OCI-LY7 (cell line): Measurements from ENCODE around the gene MFAP4. TPM values are rescaled to one million over a fixed set of nuclear protein-coding genes. Genes with fewer than 3 reads are reported as not detected.
A peak's percentile ranks its signal among the peaks of the same experiment; 100 is the strongest.

ENCODE experiments used
- BruUV-seq: library from RNA; stranded (reverse); fragments of 400-500 nt; replicated peaks from 2 replicates; lab custom pipeline; 2021; lab: Mats Ljungman, UMichigan
- CTCF ChIA-PET: fragments of 300-600 bp; sonication (Branson Sonifier 250); formaldehyde crosslinking; loops from one replicate; lab custom pipeline; 2022; ENCODE audit warnings: antibody characterized with exemption; ENCODE audit not compliant: unreplicated experiment; lab: Charles Lee
- POLR2A ChIA-PET: fragments of 300-600 bp; sonication (Branson Sonifier 250); formaldehyde crosslinking; loops from one replicate; lab custom pipeline; 2022; ENCODE audit warnings: antibody characterized with exemption; lab: Charles Lee
- DNase-seq: peaks from one replicate; pipeline ENCODE4 v3.0.0-alpha.2; 2015; ENCODE audit warnings: low spot score
- H2AFZ ChIP-seq: fragments of 200-600 bp; sonication (generic), shearing (Covaris generic); 2 replicates; pipeline ENCODE4 v1.6.1; 2014; ENCODE audit warnings: mild to moderate bottlenecking, antibody characterized with exemption, low read length, moderate library complexity
- H3K27ac ChIP-seq: fragments of 200-600 bp; sonication (generic); 2 replicates; pipeline ENCODE4 v1.5.1; 2014; ENCODE audit warnings: mixed run types, low read depth, mild to moderate bottlenecking, moderate library complexity, low read length, inconsistent platforms; ENCODE audit not compliant: poor library complexity, severe bottlenecking
- H3K36me3 ChIP-seq: fragments of 200-600 bp; sonication (generic); 2 replicates; pipeline ENCODE4 v1.6.1; 2014; ENCODE audit warnings: mild to moderate bottlenecking, antibody characterized with exemption, low read length, moderate library complexity, mixed read lengths; ENCODE audit not compliant: insufficient read depth
- H3K4me1 ChIP-seq: fragments of 200-600 bp; sonication (generic); 2 replicates; pipeline ENCODE4 v1.5.1; 2014; ENCODE audit warnings: mild to moderate bottlenecking, low read length; ENCODE audit not compliant: insufficient read depth, poor library complexity, severe bottlenecking
- H3K4me2 ChIP-seq: fragments of 200-600 bp; sonication (generic); 2 replicates; pipeline ENCODE4 v1.6.1; 2014; ENCODE audit warnings: mild to moderate bottlenecking, low read length
- H3K4me3 ChIP-seq: fragments of 200-600 bp; sonication (generic); 2 replicates; pipeline ENCODE4 v1.5.1; 2014; ENCODE audit warnings: mild to moderate bottlenecking, low read depth, low read length; ENCODE audit not compliant: poor library complexity, severe bottlenecking
- H3K79me2 ChIP-seq: fragments of 200-600 bp; sonication (generic); 2 replicates; pipeline ENCODE4 v1.6.1; 2016; ENCODE audit warnings: low read depth, mild to moderate bottlenecking, low read length, moderate library complexity, mixed read lengths; ENCODE audit not compliant: insufficient read depth
- H3K9me2 ChIP-seq: fragments of 200-600 bp; sonication (generic); 2 replicates; pipeline ENCODE4 v1.6.1; 2016; ENCODE audit warnings: mild to moderate bottlenecking, low read length, mixed read lengths; ENCODE audit not compliant: insufficient read depth
- H3K9me3 ChIP-seq: fragments of 200-600 bp; sonication (generic); 2 replicates; pipeline ENCODE4 v1.6.1; 2014; ENCODE audit warnings: mild to moderate bottlenecking, mixed run types, low read length, mixed read lengths
- H4K20me1 ChIP-seq: fragments of 200-600 bp; sonication (generic); 2 replicates; pipeline ENCODE4 v1.6.1; 2014; ENCODE audit warnings: mild to moderate bottlenecking, antibody characterized with exemption, low read length, moderate library complexity, mixed read lengths; ENCODE audit not compliant: insufficient read depth
- CTCF ChIP-seq: fragments of 200-600 bp; sonication (generic); conservative IDR thresholded peaks from 2 replicates; pipeline ENCODE4 v1.5.1; 2014; ENCODE audit warnings: mild to moderate bottlenecking, antibody characterized with exemption, low read length, moderate library complexity, mixed read lengths
- EZH2phosphoT487 ChIP-seq: fragments of 200-600 bp; sonication (generic); IDR thresholded peaks from 2 replicates; pipeline ENCODE4 v1.6.1; 2018; ENCODE audit warnings: low read depth, borderline replicate concordance, mild to moderate bottlenecking, mixed run types, antibody characterized with exemption, low read length, moderate library complexity, mixed read lengths
- intact Hi-C: fragments of 100-400 bp; cut with micrococcal nuclease; formaldehyde crosslinking; loops from one replicate; pipeline ENCODE4 v1.10.0; 2022; ENCODE audit not compliant: unreplicated experiment
- total RNA-seq, 2 experiments: library from RNA; depleted of rRNA in 1 of 2; stranded (reverse); fragments of >200 nt in 1 of 2; shearing (Covaris generic) in 1 of 2; gene quantifications; 2 replicates each; pipeline ENCODE4 v1.2.3, GENCODE V29; 2014 to 2022

Gene MFAP4
- total RNA-seq, 2 experiments from 2014 or later: 0.65 TPM; not detected in 1

GRCh38 chr17:19377602-19378415 is 9.2 kb downstream of the MFAP4 start:
- Histone ChIP-seq H3K27ac (peak overlapping the region; percentile 70), H3K9me3 (no peaks in the 10 kb centered on the region), H3K4me1 (peaks cover 22% of the 10 kb centered on the region), H2AFZ (peak overlapping the region; percentile 88), H3K79me2 (peaks cover 7% of the 10 kb centered on the region; the same call in 1 of the 2 replicates), H3K4me2 (peak overlapping the region; percentile 94), H4K20me1 (no peaks in the 10 kb centered on the region), H3K9me2 (no peaks in the 10 kb centered on the region), H3K36me3 (peaks cover 30% of the 10 kb centered on the region; the same call in 1 of the 2 replicates), H3K4me3 (peak overlapping the region; percentile 84)
- DNase-seq: peak; percentile 98
- no TSS peak for BruUV-seq
- ChIA-PET POLR2A (interaction anchor here (0.5 to 2.3 kb wide), 19 partner anchors 9 to 752 kb away, joined by 3 to 19 read pairs (median 4); partner anchors contain the start of gene B9D1), CTCF (interaction anchor here (0.6 to 1.4 kb wide), 9 partner anchors 9 to 275 kb away, joined by 3 to 9 read pairs (median 4); partner anchors contain the start of gene B9D1)
- TF ChIP-seq EZH2phosphoT487 (no peak), CTCF (no peak)
- intact Hi-C loops: loop anchor here (5.0 to 10.0 kb wide), 3 partner anchors 84 to 267 kb away; partner anchors contain the start of gene ALDH3A2

- peaks cover 22% of the 10 kb centered on the region; the same call in 1 of the 2 replicates for H3K36me3 ChIP-seq
- H3K9me2 ChIP-seq: no peaks in the 10 kb centered on the region
- H3K27ac ChIP-seq: peak overlapping the region; percentile 70
- H3K9me3 ChIP-seq: no peaks in the 10 kb centered on the region
- H3K79me2 ChIP-seq: peaks cover 7% of the 10 kb centered on the region; the same call in 1 of the 2 replicates
- peak overlapping the region; percentile 88 for H2AFZ ChIP-seq
- H4K20me1 ChIP-seq: no peaks in the 10 kb centered on the region
- ChIA-PET POLR2A (interaction anchor here (1.4 to 2.3 kb wide), 3 partner anchors 12 to 271 kb away, joined by 4 to 19 read pairs (median 13); no protein-coding TSS in a partner anchor), CTCF (no interaction called here)
- no TSS peak for BruUV-seq
- intact Hi-C loops: loop anchor here (5.0 to 10.0 kb wide), 3 partner anchors 85 to 268 kb away; partner anchors contain the start of gene ALDH3A2
- H3K4me2 ChIP-seq: peak overlapping the region; percentile 94
- no peak for DNase-seq
- H3K4me1 ChIP-seq: peaks cover 26% of the 10 kb centered on the region
- H3K4me3 ChIP-seq: peak overlapping the region; percentile 84
- TF ChIP-seq CTCF (no peak), EZH2phosphoT487 (no peak)
Measured at GRCh38 chr17:19376811-19377210, 10.2 kb downstream of the MFAP4 start.
